HCT116 (cell line): Measurements from ENCODE around the gene PPP1R16B.

Experiments
- CBX3 ChIP-seq: IDR thresholded peaks from 2 replicates; pipeline ENCODE4 v1.6.1; 2012; ENCODE audit warnings: low read depth
- EGR1 ChIP-seq: IDR thresholded peaks from 2 replicates; pipeline ENCODE4 v1.6.1; 2012; ENCODE audit warnings: low read depth
- POLR2A ChIP-seq: IDR thresholded peaks from 2 replicates; pipeline ENCODE4 v1.7.0; 2011; ENCODE audit warnings: borderline replicate concordance; ENCODE audit not compliant: insufficient read depth, insufficient read length; ENCODE audit errors: extremely low read depth
- SP1 ChIP-seq: IDR thresholded peaks from 2 replicates; pipeline ENCODE4 v1.6.1; 2012; ENCODE audit warnings: low read depth
- YY1 ChIP-seq: IDR thresholded peaks from 2 replicates; pipeline ENCODE4 v1.6.1; 2011; ENCODE audit warnings: low read length, low read depth, moderate library complexity, mild to moderate bottlenecking; ENCODE audit not compliant: insufficient replicate concordance; ENCODE audit errors: extremely low read depth
- ZFX ChIP-seq: fragments of 450-650 bp; IDR thresholded peaks from 2 replicates; pipeline ENCODE4 v1.6.1; 2017
- TF ChIP-seq, protein P1 (sequence below), 3 experiments: fragments of 200-600 bp in 1 of 3; sonication (generic) in 1 of 3; IDR thresholded peaks in 2 of 3; conservative IDR thresholded peaks in 1 of 3; 2 replicates each; pipeline ENCODE4 v1.5.1; 2012 to 2017; ENCODE audit warnings: low read depth in 2 of 3, low read length in 2 of 3, antibody characterized with exemption in 1 of 3, borderline replicate concordance in 1 of 3, control low read depth in 1 of 3, mild to moderate bottlenecking in 1 of 3, mixed read lengths in 1 of 3, mixed run types in 1 of 3, moderate library complexity in 1 of 3; ENCODE audit not compliant: insufficient read depth in 1 of 3
- TF ChIP-seq, protein P2 (sequence below): IDR thresholded peaks from 2 replicates; pipeline ENCODE4 v1.6.1; 2012

DNA sequence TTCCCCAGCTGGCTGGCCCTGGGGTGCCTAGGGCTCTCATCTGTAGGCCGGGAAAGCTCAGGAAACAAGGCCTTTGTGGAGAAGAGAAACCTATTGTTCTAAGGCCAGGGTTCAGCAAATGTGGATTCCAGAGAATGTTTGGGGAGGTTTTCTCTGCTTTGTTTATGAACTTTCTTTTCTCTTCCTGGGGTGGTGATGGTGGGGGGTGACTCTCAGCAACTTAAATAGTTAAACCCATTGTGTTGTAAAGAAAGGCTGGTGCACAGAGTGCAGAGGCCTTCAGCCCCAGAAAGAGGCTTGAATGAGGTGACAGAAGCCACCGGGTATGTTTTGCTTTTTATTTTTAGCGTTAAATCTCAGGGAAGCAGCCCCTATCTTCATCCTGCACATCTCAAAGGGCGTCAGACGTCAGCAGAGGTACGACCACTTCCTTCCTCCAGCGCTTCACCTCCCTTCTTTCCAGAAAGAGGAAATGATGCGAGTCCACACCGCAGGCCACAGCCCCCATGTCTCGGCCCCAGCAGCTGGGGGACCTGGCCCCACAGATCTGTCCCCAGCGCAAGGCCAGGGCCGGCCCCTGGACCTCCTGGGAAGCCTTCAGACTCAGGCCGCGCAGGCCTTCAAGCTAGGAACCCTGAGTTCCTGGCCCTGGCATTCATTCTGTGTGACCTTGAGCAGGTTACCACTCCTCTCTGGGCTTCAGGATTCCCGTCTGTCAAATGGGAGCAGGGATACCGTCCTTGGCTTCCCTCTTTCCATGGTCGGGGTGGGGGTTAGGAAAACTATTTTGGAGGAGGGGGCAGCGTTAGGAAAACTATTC, 605 bp upstream of the PPP1R16B start:
- TF ChIP-seq CBX3: no peak
- no peak for TF ChIP-seq POLR2A
- TF ChIP-seq, protein P1, sequence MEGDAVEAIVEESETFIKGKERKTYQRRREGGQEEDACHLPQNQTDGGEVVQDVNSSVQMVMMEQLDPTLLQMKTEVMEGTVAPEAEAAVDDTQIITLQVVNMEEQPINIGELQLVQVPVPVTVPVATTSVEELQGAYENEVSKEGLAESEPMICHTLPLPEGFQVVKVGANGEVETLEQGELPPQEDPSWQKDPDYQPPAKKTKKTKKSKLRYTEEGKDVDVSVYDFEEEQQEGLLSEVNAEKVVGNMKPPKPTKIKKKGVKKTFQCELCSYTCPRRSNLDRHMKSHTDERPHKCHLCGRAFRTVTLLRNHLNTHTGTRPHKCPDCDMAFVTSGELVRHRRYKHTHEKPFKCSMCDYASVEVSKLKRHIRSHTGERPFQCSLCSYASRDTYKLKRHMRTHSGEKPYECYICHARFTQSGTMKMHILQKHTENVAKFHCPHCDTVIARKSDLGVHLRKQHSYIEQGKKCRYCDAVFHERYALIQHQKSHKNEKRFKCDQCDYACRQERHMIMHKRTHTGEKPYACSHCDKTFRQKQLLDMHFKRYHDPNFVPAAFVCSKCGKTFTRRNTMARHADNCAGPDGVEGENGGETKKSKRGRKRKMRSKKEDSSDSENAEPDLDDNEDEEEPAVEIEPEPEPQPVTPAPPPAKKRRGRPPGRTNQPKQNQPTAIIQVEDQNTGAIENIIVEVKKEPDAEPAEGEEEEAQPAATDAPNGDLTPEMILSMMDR (IDR thresholded peaks at IDR 0.05 in 2 of 3, conservative IDR thresholded peaks at IDR 0.05 in 1 of 3; ENCODE audit: borderline replicate concordance in 1 of 3, insufficient read depth in 1 of 3, low read depth in 2 of 3, low read length in 2 of 3): no peak
- TF ChIP-seq EGR1: no peak
- TF ChIP-seq, protein P2, sequence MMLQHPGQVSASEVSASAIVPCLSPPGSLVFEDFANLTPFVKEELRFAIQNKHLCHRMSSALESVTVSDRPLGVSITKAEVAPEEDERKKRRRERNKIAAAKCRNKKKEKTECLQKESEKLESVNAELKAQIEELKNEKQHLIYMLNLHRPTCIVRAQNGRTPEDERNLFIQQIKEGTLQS: no peak
- no peak for TF ChIP-seq YY1
- no peak for TF ChIP-seq ZFX
- no peak for TF ChIP-seq SP1
